Nasal cavity respiratory epithelium epithelial cell of viscerocranial mucosa (primary cell): Measurements from ENCODE around the gene FIGN. TPM values are rescaled to one million over a fixed set of nuclear protein-coding genes. Genes with fewer than 3 reads are reported as not detected.

Experiments
- total RNA-seq: library from RNA; depleted of rRNA; stranded (reverse); fragments of >200 nt; gene quantifications from 2 replicates; pipeline ENCODE4 v1.2.3, GENCODE V29; 2014

Gene FIGN, protein sequence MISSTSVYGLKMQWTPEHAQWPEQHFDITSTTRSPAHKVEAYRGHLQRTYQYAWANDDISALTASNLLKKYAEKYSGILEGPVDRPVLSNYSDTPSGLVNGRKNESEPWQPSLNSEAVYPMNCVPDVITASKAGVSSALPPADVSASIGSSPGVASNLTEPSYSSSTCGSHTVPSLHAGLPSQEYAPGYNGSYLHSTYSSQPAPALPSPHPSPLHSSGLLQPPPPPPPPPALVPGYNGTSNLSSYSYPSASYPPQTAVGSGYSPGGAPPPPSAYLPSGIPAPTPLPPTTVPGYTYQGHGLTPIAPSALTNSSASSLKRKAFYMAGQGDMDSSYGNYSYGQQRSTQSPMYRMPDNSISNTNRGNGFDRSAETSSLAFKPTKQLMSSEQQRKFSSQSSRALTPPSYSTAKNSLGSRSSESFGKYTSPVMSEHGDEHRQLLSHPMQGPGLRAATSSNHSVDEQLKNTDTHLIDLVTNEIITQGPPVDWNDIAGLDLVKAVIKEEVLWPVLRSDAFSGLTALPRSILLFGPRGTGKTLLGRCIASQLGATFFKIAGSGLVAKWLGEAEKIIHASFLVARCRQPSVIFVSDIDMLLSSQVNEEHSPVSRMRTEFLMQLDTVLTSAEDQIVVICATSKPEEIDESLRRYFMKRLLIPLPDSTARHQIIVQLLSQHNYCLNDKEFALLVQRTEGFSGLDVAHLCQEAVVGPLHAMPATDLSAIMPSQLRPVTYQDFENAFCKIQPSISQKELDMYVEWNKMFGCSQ
- 1.0 and 1.6 TPM in 2 replicates for total RNA-seq

GRCh38 chr2:163735685-163736432 is at the start of gene FIGN:
FIGN (minus strand) TSS chr2:163736008; CDS start chr2:163734927, 1,081 bp downstream.

